Spinal cord (tissue), 10 donors: ENCODE measurements around the gene CRISP3. TPM values are rescaled to one million over a fixed set of nuclear protein-coding genes. Genes with fewer than 3 reads are reported as not detected.

Source experiments
- DNase-seq, 6 donors: peaks; one replicate each; pipeline versions ENCODE4 v3.0.0 to v3.0.0-alpha.2; 2013 to 2015; ENCODE audit warnings: low spot score in 6 of 6, low read depth in 4 of 6
- H3K27ac ChIP-seq: one replicate; pipeline ENCODE4 v1.5.1; 2013; ENCODE audit warnings: low read depth, low read length, control low read depth
- H3K27me3 ChIP-seq: one replicate; pipeline ENCODE4 v1.6.1; 2013; ENCODE audit warnings: low read length; ENCODE audit not compliant: control insufficient read depth, insufficient read depth
- H3K36me3 ChIP-seq: one replicate; pipeline ENCODE4 v1.6.1; 2013; ENCODE audit warnings: low read length; ENCODE audit not compliant: control insufficient read depth, insufficient read depth
- H3K4me1 ChIP-seq: one replicate; pipeline ENCODE4 v1.6.1; 2013; ENCODE audit warnings: low read length; ENCODE audit not compliant: control insufficient read depth, insufficient read depth
- H3K4me3 ChIP-seq: one replicate; pipeline ENCODE4 v1.5.1; 2013; ENCODE audit warnings: low read depth, low read length, control low read depth
- H3K9me3 ChIP-seq: one replicate; pipeline ENCODE4 v1.6.1; 2013; ENCODE audit warnings: low read length; ENCODE audit not compliant: control insufficient read depth, insufficient read depth
- WGBS: methylation state at CpG from one replicate; pipeline ENCODE4 v1.1.5; 2013; ENCODE audit warnings: missing lambda C conversion rate; ENCODE audit not compliant: insufficient coverage; 5-methylcytosine and 5-hydroxymethylcytosine counted together
- polyA plus RNA-seq, 2 donors: library from polyadenylated mRNA; unstranded; fragments of 120-200 nt; gene quantifications; one replicate each; pipeline ENCODE4 v1.2.1, GENCODE V29; 2013; ENCODE audit not compliant: insufficient read length in 2 of 2
- total RNA-seq, 2 donors: library from RNA; depleted of rRNA in 1 of 2; stranded (reverse); fragments of 120-200 nt in 1 of 2; fragments of >200 nt in 1 of 2; gene quantifications; one replicate each; pipeline versions ENCODE4 v1.2.3 to v1.2.4, GENCODE V29; 2013 to 2014
- donor health status: healthy.

Gene CRISP3
- total and polyA plus RNA-seq, 4 donors = 0.22 to 5.4 TPM; not detected in 2

- H3K27me3 ChIP-seq = no peaks in the 10 kb centered on the region
- peak in 4 of 6 donors; percentile 11 to 83 (median 28) for DNase-seq
- no peaks in the 10 kb centered on the region for H3K9me3 ChIP-seq
- peak within 1 kb of the TSS; percentile 20 for H3K4me3 ChIP-seq
- H3K36me3 ChIP-seq = no peaks in the 10 kb centered on the region
- no peak within 1 kb of the TSS for H3K27ac ChIP-seq
- H3K4me1 ChIP-seq = peaks cover 5% of the 10 kb centered on the region
- WGBS = 38% methylated on average over 20 of the region's 26 CpGs
These were observed 30.8 kb downstream of the CRISP3 start, which contains the start of gene CRISP2 for GRCh38 chr6:49713346-49713745. Gene CRISP2 (minus strand): TSS chr6:49713543. CDS start chr6:49709196, 4,347 bp downstream.

GRCh38 chr6:49698478-49698877, 45.7 kb downstream of the CRISP3 start:
- no peak for DNase-seq
- peaks cover 1% of the 10 kb centered on the region for H3K9me3 ChIP-seq
- no peaks in the 10 kb centered on the region for H3K27me3 ChIP-seq
- no peaks in the 10 kb centered on the region for H3K36me3 ChIP-seq
- H3K4me1 ChIP-seq = no peaks in the 10 kb centered on the region
- H3K4me3 ChIP-seq = no peak overlapping the region
- H3K27ac ChIP-seq = no peak overlapping the region

- Histone ChIP-seq H3K36me3 (no peaks in the 10 kb centered on the region), H3K9me3 (no peaks in the 10 kb centered on the region), H3K4me3 (no peak overlapping the region), H3K27ac (no peak overlapping the region), H3K4me1 (no peaks in the 10 kb centered on the region), H3K27me3 (no peaks in the 10 kb centered on the region)
- no peak for DNase-seq
- no CpG with 5 or more reads among the region's 1 CpG for WGBS
These were observed 50.7 kb downstream of the CRISP3 start for GRCh38 chr6:49693512-49693911.

GRCh38 chr6:49692534-49692933, 51.7 kb downstream of the CRISP3 start:
- 100% methylated on average over 1 of the region's 2 CpGs for WGBS
- no peaks in the 10 kb centered on the region for H3K9me3 ChIP-seq
- no peak overlapping the region for H3K27ac ChIP-seq
- no peaks in the 10 kb centered on the region for H3K4me1 ChIP-seq
- no peak for DNase-seq
- no peak overlapping the region for H3K4me3 ChIP-seq
- H3K27me3 ChIP-seq = no peaks in the 10 kb centered on the region
- H3K36me3 ChIP-seq = no peaks in the 10 kb centered on the region

Other genes starting within 250 kb of the CRISP3 start
- not detected for gene GLYATL3, start 244.5 kb downstream of the CRISP3 start, total RNA-seq
- not detected for gene GLYATL3, start 244.5 kb downstream of the CRISP3 start, polyA plus RNA-seq
- 1 to 10 TPM; 1.3 to 1.4 TPM for gene C6orf141, start 193.7 kb downstream of the CRISP3 start, total RNA-seq
- 1 to 10 TPM; 4.6 to 5.2 TPM for gene C6orf141, start 193.7 kb downstream of the CRISP3 start, polyA plus RNA-seq
- gene RHAG, start 107.5 kb downstream of the CRISP3 start, total RNA-seq = 10 to 100 TPM in 1 of 2 donors, 1 to 10 TPM in 1; 2.4 to 11.0 TPM
- gene RHAG, start 107.5 kb downstream of the CRISP3 start, polyA plus RNA-seq = under 1 TPM; 0.27 to 0.53 TPM
- 1 to 10 TPM in 1 of 2 donors, under 1 TPM in 1; 0.44 to 1.2 TPM for gene CRISP2, start 30.8 kb downstream of the CRISP3 start, total RNA-seq
- 1 to 10 TPM; 2.5 to 2.6 TPM for gene CRISP2, start 30.8 kb downstream of the CRISP3 start, polyA plus RNA-seq
- gene PGK2, start 42.9 kb upstream of the CRISP3 start, total RNA-seq = not detected
- gene PGK2, start 42.9 kb upstream of the CRISP3 start, polyA plus RNA-seq = not detected
- gene CRISP1, start 122.1 kb upstream of the CRISP3 start, total RNA-seq = not detected
- not detected for gene CRISP1, start 122.1 kb upstream of the CRISP3 start, polyA plus RNA-seq
- gene DEFB114, start 219.8 kb upstream of the CRISP3 start, total RNA-seq = not detected
- not detected for gene DEFB114, start 219.8 kb upstream of the CRISP3 start, polyA plus RNA-seq
- not detected for gene DEFB113, start 225.2 kb upstream of the CRISP3 start, total RNA-seq
- gene DEFB113, start 225.2 kb upstream of the CRISP3 start, polyA plus RNA-seq = not detected